PC-3 (cell line): ENCODE results near the gene DPM1. TPM values are rescaled to one million over a fixed set of nuclear protein-coding genes. Genes with fewer than 3 reads are reported as not detected.

Experiments
- ATAC-seq: fragments of 200-7000 bp; cut with Tn5 transposase; 2 replicates; pipeline ENCODE4 v1.9.1; 2020; ENCODE audit warnings: mild to moderate bottlenecking, moderate library complexity
- BruUV-seq: library from RNA; stranded (reverse); fragments of 400-500 nt; replicated peaks from 2 replicates; lab custom pipeline; 2021; lab: Mats Ljungman, UMichigan
- CTCF ChIA-PET: fragments of 300-600 bp; sonication (Branson Sonifier 250); formaldehyde crosslinking; loops from one replicate; lab custom pipeline; 2022; ENCODE audit warnings: antibody characterized with exemption; lab: Charles Lee
- POLR2A ChIA-PET: fragments of 300-600 bp; sonication (Branson Sonifier 250); formaldehyde crosslinking; loops from one replicate; lab custom pipeline; 2022; ENCODE audit warnings: antibody characterized with exemption; ENCODE audit not compliant: unreplicated experiment; lab: Charles Lee
- DNase-seq: peaks from one replicate; pipeline ENCODE4 v3.0.0-alpha.2; 2015
- H2AFZ ChIP-seq: fragments of 300-600 bp; sonication (generic); 2 replicates; pipeline ENCODE4 v1.6.0; 2016; ENCODE audit warnings: antibody characterized with exemption, low read length
- H3F3A ChIP-seq: fragments of 300-600 bp; sonication (generic); one replicate; pipeline ENCODE4 v1.6.0; 2017; ENCODE audit warnings: antibody characterized with exemption, low read length, control low read depth, mild to moderate bottlenecking; ENCODE audit not compliant: unreplicated experiment
- H3K27ac ChIP-seq: fragments of 300-600 bp; sonication (generic); 2 replicates; pipeline ENCODE4 v1.5.1; 2016; ENCODE audit warnings: mild to moderate bottlenecking, low read length
- H3K27me3 ChIP-seq: fragments of 300-600 bp; sonication (generic); 2 replicates; pipeline ENCODE4 v1.6.1; 2016; ENCODE audit warnings: low read length, mixed read lengths
- H3K36me3 ChIP-seq: fragments of 300-600 bp; sonication (generic); 2 replicates; pipeline ENCODE4 v1.6.1; 2016; ENCODE audit warnings: low read depth, mixed run types, low read length, mixed read lengths
- H3K4me1 ChIP-seq: fragments of 300-600 bp; sonication (generic); 2 replicates; pipeline ENCODE4 v1.5.1; 2016; ENCODE audit warnings: low read length; ENCODE audit not compliant: insufficient read depth
- H3K4me2 ChIP-seq: fragments of 300-600 bp; sonication (generic); 2 replicates; pipeline ENCODE4 v1.6.0; 2016; ENCODE audit warnings: low read length
- H3K4me3 ChIP-seq: fragments of 300-600 bp; sonication (generic); 2 replicates; pipeline ENCODE4 v1.5.1; 2016; ENCODE audit warnings: mild to moderate bottlenecking, low read length, mixed read lengths
- H3K79me2 ChIP-seq: fragments of 300-600 bp; sonication (generic); 2 replicates; pipeline ENCODE4 v1.6.1; 2017; ENCODE audit warnings: low read length, mixed read lengths
- H3K9ac ChIP-seq: fragments of 300-600 bp; sonication (generic); 2 replicates; pipeline ENCODE4 v1.6.0; 2016; ENCODE audit warnings: mild to moderate bottlenecking, low read length
- H3K9me2 ChIP-seq: fragments of 300-600 bp; sonication (generic); replicated peaks from 2 replicates; pipeline ENCODE4 v1.6.1; 2016; ENCODE audit warnings: mixed run types, low read length, mixed read lengths
- H3K9me3 ChIP-seq: fragments of 300-600 bp; sonication (generic); 2 replicates; pipeline ENCODE4 v1.6.1; 2016; ENCODE audit warnings: low read length, mixed read lengths
- H4K20me1 ChIP-seq: fragments of 300-600 bp; sonication (generic); 2 replicates; pipeline ENCODE4 v1.6.1; 2016; ENCODE audit warnings: low read length, mixed read lengths
- EZH2 ChIP-seq: fragments of 300-600 bp; sonication (generic); IDR thresholded peaks from one replicate; pipeline ENCODE4 v1.6.1; 2017; ENCODE audit warnings: antibody characterized with exemption, mild to moderate bottlenecking, low read length; ENCODE audit not compliant: unreplicated experiment
- EZH2phosphoT487 ChIP-seq: fragments of 300-600 bp; sonication (generic); IDR thresholded peaks from 2 replicates; pipeline ENCODE4 v1.6.1; 2018; ENCODE audit warnings: mild to moderate bottlenecking, antibody characterized with exemption, low read length, borderline replicate concordance
- intact Hi-C: fragments of 100-400 bp; cut with micrococcal nuclease; formaldehyde crosslinking; loops from 2 replicates; pipeline ENCODE4 v1.9.0; 2023
- total RNA-seq: library from RNA; depleted of rRNA; stranded (reverse); fragments of >200 nt; gene quantifications from 2 replicates; pipeline ENCODE4 v1.2.3, GENCODE V29; 2014
- TF ChIP-seq, protein P1 (sequence below): fragments of 300-600 bp; sonication (generic); conservative IDR thresholded peaks from 2 replicates; pipeline ENCODE4 v1.5.1; 2017; ENCODE audit warnings: antibody characterized with exemption, low read depth, mild to moderate bottlenecking, low read length

The DPM1 gene
- total RNA-seq, 1 experiment from 2014 or later, result 87.0 TPM

DNA sequence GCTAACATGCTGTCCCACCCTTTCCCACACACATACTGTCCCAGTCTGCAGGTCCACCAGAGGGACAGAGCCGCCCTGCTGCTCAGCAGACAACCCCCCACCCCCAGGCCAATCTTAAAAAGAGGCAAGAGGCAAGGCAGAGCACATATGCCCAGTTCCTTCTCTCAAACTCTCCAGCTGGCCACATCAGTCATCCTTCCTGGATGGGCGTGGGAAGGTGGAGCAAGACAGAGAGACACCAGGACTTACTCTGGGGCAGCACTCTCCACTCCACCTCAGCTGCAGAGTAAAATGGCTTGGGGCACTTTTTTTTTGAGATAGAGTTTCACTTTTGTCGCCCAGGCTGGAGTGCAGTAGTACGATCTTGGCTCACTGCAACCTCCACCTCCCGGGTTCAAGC lies 11.1 kb upstream of the DPM1 start:
- Histone ChIP-seq H3K27ac (no peak overlapping the region), H3K9me2 (no peaks in the 10 kb centered on the region), H4K20me1 (no peaks in the 10 kb centered on the region), H2AFZ (no peak overlapping the region), H3K4me2 (no peak overlapping the region), H3F3A (no peaks in the 10 kb centered on the region), H3K9me3 (no peaks in the 10 kb centered on the region), H3K79me2 (no peaks in the 10 kb centered on the region), H3K9ac (no peak overlapping the region), H3K27me3 (no peaks in the 10 kb centered on the region), H3K4me1 (no peaks in the 10 kb centered on the region), H3K36me3 (no peaks in the 10 kb centered on the region), H3K4me3 (no peak overlapping the region)
- BruUV-seq, result no TSS peak
- TF ChIP-seq EZH2 (no peak), EZH2phosphoT487 (no peak)
- TF ChIP-seq, protein P1, sequence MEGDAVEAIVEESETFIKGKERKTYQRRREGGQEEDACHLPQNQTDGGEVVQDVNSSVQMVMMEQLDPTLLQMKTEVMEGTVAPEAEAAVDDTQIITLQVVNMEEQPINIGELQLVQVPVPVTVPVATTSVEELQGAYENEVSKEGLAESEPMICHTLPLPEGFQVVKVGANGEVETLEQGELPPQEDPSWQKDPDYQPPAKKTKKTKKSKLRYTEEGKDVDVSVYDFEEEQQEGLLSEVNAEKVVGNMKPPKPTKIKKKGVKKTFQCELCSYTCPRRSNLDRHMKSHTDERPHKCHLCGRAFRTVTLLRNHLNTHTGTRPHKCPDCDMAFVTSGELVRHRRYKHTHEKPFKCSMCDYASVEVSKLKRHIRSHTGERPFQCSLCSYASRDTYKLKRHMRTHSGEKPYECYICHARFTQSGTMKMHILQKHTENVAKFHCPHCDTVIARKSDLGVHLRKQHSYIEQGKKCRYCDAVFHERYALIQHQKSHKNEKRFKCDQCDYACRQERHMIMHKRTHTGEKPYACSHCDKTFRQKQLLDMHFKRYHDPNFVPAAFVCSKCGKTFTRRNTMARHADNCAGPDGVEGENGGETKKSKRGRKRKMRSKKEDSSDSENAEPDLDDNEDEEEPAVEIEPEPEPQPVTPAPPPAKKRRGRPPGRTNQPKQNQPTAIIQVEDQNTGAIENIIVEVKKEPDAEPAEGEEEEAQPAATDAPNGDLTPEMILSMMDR, result no peak
- ATAC-seq (no peak), DNase-seq (no peak)
- POLR2A ChIA-PET, result no interaction called here
- CTCF ChIA-PET, result no interaction called here
- intact Hi-C loops, result no loop called here

DNA sequence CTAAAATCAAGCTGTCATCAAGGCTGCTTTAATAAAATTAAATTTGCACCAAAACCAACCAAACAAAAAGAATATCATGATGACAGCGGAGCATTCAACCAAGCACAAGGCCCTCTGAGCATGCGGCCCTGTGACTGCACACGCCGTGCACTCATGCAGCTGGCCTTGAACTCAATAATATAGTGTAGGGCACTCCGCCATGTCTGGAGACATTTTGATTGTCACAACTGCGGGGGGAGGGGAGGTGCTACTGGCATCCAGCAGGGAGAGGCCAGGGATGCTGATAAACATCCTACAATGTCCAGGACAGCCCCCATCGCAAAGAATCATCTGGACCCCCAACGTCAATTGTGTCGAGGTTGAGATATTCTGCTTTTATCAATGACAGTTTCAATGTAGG lies 10.0 kb upstream of the DPM1 start:
- ChIA-PET CTCF (no interaction called here), POLR2A (no interaction called here)
- H3K27me3 ChIP-seq, result no peaks in the 10 kb centered on the region
- no peak overlapping the region for H3K9ac ChIP-seq
- H3K4me2 ChIP-seq, result no peak overlapping the region
- no peaks in the 10 kb centered on the region for H3F3A ChIP-seq
- H3K4me3 ChIP-seq, result no peak overlapping the region
- DNase-seq, result no peak
- H3K36me3 ChIP-seq, result no peaks in the 10 kb centered on the region
- intact Hi-C loops, result no loop called here
- H3K79me2 ChIP-seq, result no peaks in the 10 kb centered on the region
- TF ChIP-seq EZH2phosphoT487, result no peak
- TF ChIP-seq EZH2, result no peak
- TF ChIP-seq, protein P1, result no peak
- BruUV-seq, result no TSS peak
- H3K27ac ChIP-seq, result no peak overlapping the region
- no peaks in the 10 kb centered on the region for H3K9me3 ChIP-seq
- H2AFZ ChIP-seq, result no peak overlapping the region
- no peak for ATAC-seq
- no peaks in the 10 kb centered on the region for H4K20me1 ChIP-seq
- H3K4me1 ChIP-seq, result no peaks in the 10 kb centered on the region
- no peaks in the 10 kb centered on the region for H3K9me2 ChIP-seq

DNA sequence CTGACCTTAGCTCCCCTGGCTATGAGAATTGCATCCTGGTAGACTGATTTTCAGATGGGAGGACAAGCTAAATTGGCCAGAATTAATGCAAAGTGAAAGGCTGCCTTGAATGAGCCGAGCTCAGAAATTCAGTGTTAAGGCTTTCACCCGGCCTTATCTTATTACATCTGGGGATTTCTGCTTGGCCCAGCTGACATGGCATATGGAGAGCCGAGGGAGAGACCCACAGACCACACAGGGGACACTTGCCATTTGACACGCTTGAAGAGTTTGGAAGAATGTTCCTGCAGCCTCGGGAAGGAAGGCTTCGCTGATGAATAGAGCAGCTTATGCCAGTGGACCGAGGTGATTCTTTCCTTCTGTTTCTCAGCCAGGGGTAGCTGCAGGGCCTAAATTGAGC lies 9.3 kb upstream of the DPM1 start:
- DNase-seq, result no peak
- H3K79me2 ChIP-seq, result no peaks in the 10 kb centered on the region
- no peak overlapping the region for H3K27ac ChIP-seq
- CTCF ChIA-PET, result no interaction called here
- intact Hi-C loops, result no loop called here
- no peaks in the 10 kb centered on the region for H3F3A ChIP-seq
- H3K9ac ChIP-seq, result no peak overlapping the region
- no peaks in the 10 kb centered on the region for H3K36me3 ChIP-seq
- TF ChIP-seq EZH2, result no peak
- TF ChIP-seq EZH2phosphoT487, result no peak
- TF ChIP-seq, protein P1, result no peak
- H4K20me1 ChIP-seq, result no peaks in the 10 kb centered on the region
- no peak overlapping the region for H3K4me3 ChIP-seq
- no peaks in the 10 kb centered on the region for H3K9me2 ChIP-seq
- H3K9me3 ChIP-seq, result no peaks in the 10 kb centered on the region
- POLR2A ChIA-PET, result no interaction called here
- H3K4me1 ChIP-seq, result no peaks in the 10 kb centered on the region
- H3K27me3 ChIP-seq, result no peaks in the 10 kb centered on the region
- no peak for ATAC-seq
- H2AFZ ChIP-seq, result no peak overlapping the region
- H3K4me2 ChIP-seq, result no peak overlapping the region
- BruUV-seq, result no TSS peak
